ENCODE measurements around the gene PRIM1. TPM values are rescaled to one million over a fixed set of nuclear protein-coding genes. Genes with fewer than 3 reads are reported as not detected.

The PRIM1 gene
- total and polyA plus RNA-seq, 2 of the 13 experiments (the other 11 are each of a cell fraction or from before 2014, with no cell fraction given) = 30.0 to 47.3 TPM

- TF ChIP-seq ZNF407 (CRISPR knock-in tag; IDR thresholded peaks at IDR 0.05; ENCODE audit: not compliant biosample characterization) (peak; percentile 83), TIGD3 (CRISPR knock-in tag; IDR thresholded peaks at IDR 0.05; ENCODE audit: borderline replicate concordance) (peak; percentile 79), RFX5 (IDR thresholded peaks at IDR 0.05; ENCODE audit: low read depth, low read length) (0 out of 2 replicates have a peak, but pooled peaks have one; percentile 4), BRD4 (CRISPR knock-in tag; IDR thresholded peaks at IDR 0.05) (0 out of 2 replicates have a peak, but pooled peaks have one; percentile 7)
Observed at GRCh38 chr12:56687223-56688128, 64.6 kb downstream of the PRIM1 start (continued).
